SK-N-SH treated with all-trans-retinoic acid at 6 μM for 48 hours (cell line): ENCODE results near the gene CHMP2A.

Experiments used
- ATAC-seq: fragments of 200-7000 bp; cut with Tn5 transposase; 3 replicates; pipeline ENCODE4 v1.9.1; 2020; ENCODE audit warnings: mild to moderate bottlenecking, moderate library complexity
- ARNTL ChIP-seq: fragments of 450-650 bp; formaldehyde crosslinking; IDR thresholded peaks from 2 replicates; pipeline ENCODE4 v1.5.0; 2020; ENCODE audit warnings: low read depth, mild to moderate bottlenecking, moderate library complexity, borderline replicate concordance
- BACH2 ChIP-seq: fragments of 250-450 bp; sonication (Bioruptor Pico); IDR thresholded peaks from 2 replicates; pipeline ENCODE4 v1.9.0; 2021; ENCODE audit warnings: mild to moderate bottlenecking, borderline replicate concordance
- CREB5 ChIP-seq: fragments of 250-450 bp; sonication (Bioruptor Pico); IDR thresholded peaks from 2 replicates; pipeline ENCODE4 v1.5.1; 2020; ENCODE audit warnings: low read depth, mild to moderate bottlenecking, moderate library complexity
- CSDC2 ChIP-seq: fragments of 250-450 bp; sonication (Bioruptor Pico); IDR thresholded peaks from 2 replicates; pipeline ENCODE4 v1.5.0; 2020; ENCODE audit warnings: mild to moderate bottlenecking, moderate library complexity
- CSRNP3 ChIP-seq: fragments of 250-450 bp; sonication (Bioruptor Pico); IDR thresholded peaks from 2 replicates; pipeline ENCODE4 v1.5.1; 2021; ENCODE audit warnings: mild to moderate bottlenecking, moderate library complexity
- ESRRG ChIP-seq: fragments of 250-450 bp; sonication (Bioruptor Pico); IDR thresholded peaks from 2 replicates; pipeline ENCODE4 v1.6.1; 2021; ENCODE audit warnings: mild to moderate bottlenecking
- GLIS3 ChIP-seq: fragments of 250-450 bp; sonication (Bioruptor Pico); IDR thresholded peaks from 2 replicates; pipeline ENCODE4 v1.5.0; 2020; ENCODE audit warnings: mild to moderate bottlenecking, moderate library complexity
- ISL1 ChIP-seq: fragments of 250-450 bp; sonication (Bioruptor Pico); IDR thresholded peaks from 2 replicates; pipeline ENCODE4 v2.1.2; 2022; ENCODE audit warnings: mild to moderate bottlenecking, moderate library complexity
- OSR1 ChIP-seq: fragments of 250-450 bp; sonication (Bioruptor Pico); IDR thresholded peaks from 2 replicates; pipeline ENCODE4 v1.8.0; 2022; ENCODE audit warnings: moderate library complexity, mild to moderate bottlenecking, inconsistent platforms
- POU6F1 ChIP-seq: fragments of 250-450 bp; sonication (Bioruptor Pico); IDR thresholded peaks from 2 replicates; pipeline ENCODE4 v1.8.0; 2021; ENCODE audit warnings: low read depth, mild to moderate bottlenecking, moderate library complexity, borderline replicate concordance
- RARB ChIP-seq: fragments of 250-450 bp; sonication (Bioruptor Pico); IDR thresholded peaks from 2 replicates; pipeline ENCODE4 v1.8.0; 2021; ENCODE audit warnings: mild to moderate bottlenecking, moderate library complexity
- SNAI2 ChIP-seq: fragments of 250-450 bp; sonication (Bioruptor Pico); IDR thresholded peaks from 2 replicates; pipeline ENCODE4 v1.5.0; 2020; ENCODE audit warnings: mild to moderate bottlenecking, moderate library complexity
- TCF4 ChIP-seq: fragments of 250-450 bp; sonication (Bioruptor Pico); IDR thresholded peaks from 2 replicates; pipeline ENCODE4 v1.8.0; 2021; ENCODE audit warnings: mild to moderate bottlenecking, moderate library complexity, borderline replicate concordance
- TOX ChIP-seq: fragments of 250-450 bp; sonication (Bioruptor Pico); IDR thresholded peaks from 2 replicates; pipeline ENCODE4 v1.8.0; 2021; ENCODE audit warnings: mild to moderate bottlenecking, moderate library complexity, borderline replicate concordance
- TSHZ2 ChIP-seq: fragments of 250-450 bp; sonication (Bioruptor Pico); IDR thresholded peaks from 2 replicates; pipeline ENCODE4 v1.5.0; 2020; ENCODE audit warnings: mild to moderate bottlenecking, moderate library complexity
- ZC3H10 ChIP-seq: fragments of 250-450 bp; sonication (Bioruptor Pico); IDR thresholded peaks from 2 replicates; pipeline ENCODE4 v1.5.1; 2021; ENCODE audit warnings: mild to moderate bottlenecking, moderate library complexity
- ZFP3 ChIP-seq: fragments of 250-450 bp; sonication (Bioruptor Pico); IDR thresholded peaks from 2 replicates; pipeline ENCODE4 v1.5.0; 2020; ENCODE audit warnings: mild to moderate bottlenecking, moderate library complexity
- ZFP30 ChIP-seq: fragments of 450-650 bp; formaldehyde crosslinking; IDR thresholded peaks from 2 replicates; pipeline ENCODE4 v1.5.0; 2022; ENCODE audit warnings: mild to moderate bottlenecking, moderate library complexity
- ZNF565 ChIP-seq: fragments of 450-650 bp; formaldehyde crosslinking; conservative IDR thresholded peaks from 2 replicates; pipeline ENCODE4 v1.5.0; 2020; ENCODE audit warnings: low read depth, mild to moderate bottlenecking, moderate library complexity
- ZNF70 ChIP-seq: fragments of 450-650 bp; formaldehyde crosslinking; IDR thresholded peaks from 2 replicates; pipeline ENCODE4 v1.5.0; 2020; ENCODE audit warnings: mild to moderate bottlenecking, moderate library complexity
- ZNF8 ChIP-seq: fragments of 450-650 bp; formaldehyde crosslinking; IDR thresholded peaks from 2 replicates; pipeline ENCODE4 v1.5.0; 2020; ENCODE audit warnings: mild to moderate bottlenecking, moderate library complexity

The CHMP2A gene

GRCh38 chr19:58518256-58519086, 36.4 kb downstream of the CHMP2A start:
- ATAC-seq = no peak
- TF ChIP-seq CSDC2 (CRISPR knock-in tag) = no peak
- no peak for TF ChIP-seq CREB5 (CRISPR knock-in tag)
- no peak for TF ChIP-seq POU6F1 (CRISPR knock-in tag)
- no peak for TF ChIP-seq CSRNP3
- TF ChIP-seq ZNF8 (CRISPR knock-in tag) = no peak
- TF ChIP-seq ZC3H10 (CRISPR knock-in tag) = no peak
- TF ChIP-seq ZFP30 (CRISPR knock-in tag) = no peak
- no peak for TF ChIP-seq RARB (CRISPR knock-in tag)
- TF ChIP-seq ZNF70 (CRISPR knock-in tag) = no peak
- TF ChIP-seq ZFP3 (CRISPR knock-in tag) = no peak
- no peak for TF ChIP-seq TSHZ2 (CRISPR knock-in tag)
- no peak for TF ChIP-seq BACH2
- TF ChIP-seq ISL1 = no peak
- no peak for TF ChIP-seq ARNTL
- no peak for TF ChIP-seq ESRRG (CRISPR knock-in tag)
- no peak for TF ChIP-seq TOX

GRCh38 chr19:58516964-58517833, 37.7 kb downstream of the CHMP2A start:
- no peak for TF ChIP-seq ESRRG (CRISPR knock-in tag)
- no peak for TF ChIP-seq TSHZ2 (CRISPR knock-in tag)
- no peak for TF ChIP-seq BACH2
- TF ChIP-seq TOX = no peak
- TF ChIP-seq RARB (CRISPR knock-in tag) = no peak
- no peak for ATAC-seq

- no peak for ATAC-seq
- no peak for TF ChIP-seq ARNTL
- no peak for TF ChIP-seq ESRRG (CRISPR knock-in tag)
- TF ChIP-seq ZC3H10 (CRISPR knock-in tag) = no peak
- no peak for TF ChIP-seq RARB (CRISPR knock-in tag)
- TF ChIP-seq ZNF565 (CRISPR knock-in tag) = no peak
- no peak for TF ChIP-seq POU6F1 (CRISPR knock-in tag)
- TF ChIP-seq GLIS3 = no peak
- TF ChIP-seq ZFP30 (CRISPR knock-in tag) = no peak
- no peak for TF ChIP-seq SNAI2 (CRISPR knock-in tag)
- TF ChIP-seq ZNF70 (CRISPR knock-in tag) = no peak
- TF ChIP-seq OSR1 (CRISPR knock-in tag) = no peak
- no peak for TF ChIP-seq TCF4
- no peak for TF ChIP-seq CREB5 (CRISPR knock-in tag)
Measured at GRCh38 chr19:58516246-58516836, 38.6 kb downstream of the CHMP2A start.
